Measurements from ENCODE around the gene CLMN. TPM values are rescaled to one million over a fixed set of nuclear protein-coding genes. Genes with fewer than 3 reads are reported as not detected.

Gene CLMN
- polyA plus RNA-seq, 3 donors = 22.0 to 33.7 (median 23.2) TPM

DNA sequence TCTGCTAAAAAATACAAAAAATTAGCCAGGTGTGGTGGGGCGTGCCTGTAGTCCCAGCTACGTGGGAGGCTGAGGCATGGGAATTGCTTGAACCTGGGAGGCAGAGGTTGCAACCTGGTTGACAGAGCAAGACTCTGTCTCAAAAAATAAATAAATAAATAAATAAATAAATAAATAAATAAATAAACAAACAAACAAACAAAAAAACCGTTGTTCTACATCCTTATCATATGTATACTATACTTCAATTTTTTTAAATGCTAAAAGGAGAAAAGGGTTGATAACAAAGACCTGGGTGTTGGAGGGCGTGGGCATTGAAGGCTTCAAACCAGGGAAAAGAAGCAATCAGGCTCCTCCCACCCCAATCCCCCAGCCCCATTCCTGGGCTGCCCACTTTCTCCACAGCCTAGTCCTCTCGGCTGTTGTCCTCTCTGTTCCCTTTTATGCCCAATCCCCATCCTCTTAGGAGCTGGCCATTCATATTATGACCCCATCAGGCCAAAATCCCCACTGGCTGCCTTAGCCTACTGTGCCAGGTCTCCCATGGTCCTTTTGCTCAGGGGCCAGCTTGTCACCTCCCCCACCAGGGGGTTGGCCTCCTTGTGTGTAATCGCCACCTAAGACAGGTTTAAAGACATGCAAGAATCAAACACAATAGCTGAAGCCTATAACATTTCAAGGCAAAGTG, 30.2 kb downstream of the CLMN start:
- no peaks in the 10 kb centered on the region for H3K9me3 ChIP-seq (replicated peaks in 1 of 2; ENCODE audit: control insufficient read depth in 1 of 2, insufficient read depth in 1 of 2, low read length in 2 of 2)
- Mint-ChIP-seq H3K27me3 (ENCODE audit: low read depth in 3 of 3) (peaks cover 3 to 6% (median 6%) of the 10 kb centered on the region in 3 donors), H3K27ac (no peak overlapping the region), H3K4me3 (no peak overlapping the region), H3K4me1 (peaks cover 21% of the 10 kb centered on the region), H3K9me3 (peaks cover 0 to 6% (median 3%) of the 10 kb centered on the region in 7 donors), H3K36me3 (peaks cover 14 to 20% of the 10 kb centered on the region in 2 donors)
- H3K4me3 ChIP-seq (replicated peaks in 1 of 3; ENCODE audit: low read depth in 2 of 3, low read length in 3 of 3) = no peak overlapping the region
- no peak overlapping the region for H3K9ac ChIP-seq (ENCODE audit: insufficient read depth, low read length, poor library complexity, severe bottlenecking)
- TF ChIP-seq CTCF (IDR thresholded peaks at IDR 0.05) = no peak
- H3K4me2 ChIP-seq (replicated peaks; ENCODE audit: extremely low read depth, low read length, poor library complexity, severe bottlenecking) = no peak overlapping the region
- no peak overlapping the region for H2AFZ ChIP-seq (ENCODE audit: insufficient read depth, low read depth, low read length, poor library complexity, severe bottlenecking)
- 100% methylated on average over 1 of the region's 6 CpGs for WGBS (ENCODE audit: insufficient coverage)
- no peaks in the 10 kb centered on the region for H3K79me2 ChIP-seq (ENCODE audit: insufficient read depth, low read length)
- peaks cover 91% of the 10 kb centered on the region for H4K20me1 ChIP-seq (ENCODE audit: insufficient read depth, low read length)
- H3K27me3 ChIP-seq (ENCODE audit: control insufficient read depth in 2 of 2, insufficient read depth in 2 of 2, low read length in 2 of 2) = peaks cover 0 to 5% of the 10 kb centered on the region in 2 donors
- intact Hi-C loops (cut with micrococcal nuclease) = no loop called here
- peaks cover 13% of the 10 kb centered on the region in 2 donors for H3K4me1 ChIP-seq (ENCODE audit: control insufficient read depth in 1 of 2, insufficient read depth in 2 of 2, low read length in 2 of 2)
- no peak for DNase-seq
- no peaks in the 10 kb centered on the region for H3K36me3 ChIP-seq (replicated peaks in 1 of 2; ENCODE audit: control insufficient read depth in 1 of 2, insufficient read depth in 2 of 2, low read length in 2 of 2)
- H3K27ac ChIP-seq (ENCODE audit: low read depth in 1 of 2, low read length in 2 of 2) = no peak overlapping the region

- Histone ChIP-seq H3K4me1 (ENCODE audit: control insufficient read depth in 1 of 2, insufficient read depth in 2 of 2, low read length in 2 of 2) (peaks cover 13% of the 10 kb centered on the region in 2 donors), H3K27me3 (ENCODE audit: control insufficient read depth in 2 of 2, insufficient read depth in 2 of 2, low read length in 2 of 2) (peaks cover 0 to 5% of the 10 kb centered on the region in 2 donors), H3K27ac (ENCODE audit: low read depth in 1 of 2, low read length in 2 of 2) (no peak overlapping the region), H3K36me3 (replicated peaks in 1 of 2; ENCODE audit: control insufficient read depth in 1 of 2, insufficient read depth in 2 of 2, low read length in 2 of 2) (no peaks in the 10 kb centered on the region), H3K79me2 (ENCODE audit: insufficient read depth, low read length) (no peaks in the 10 kb centered on the region), H3K9ac (ENCODE audit: insufficient read depth, low read length, poor library complexity, severe bottlenecking) (no peak overlapping the region), H3K4me3 (replicated peaks in 1 of 3; ENCODE audit: low read depth in 2 of 3, low read length in 3 of 3) (no peak overlapping the region), H3K4me2 (replicated peaks; ENCODE audit: extremely low read depth, low read length, poor library complexity, severe bottlenecking) (no peak overlapping the region), H3K9me3 (replicated peaks in 1 of 2; ENCODE audit: control insufficient read depth in 1 of 2, insufficient read depth in 1 of 2, low read length in 2 of 2) (no peaks in the 10 kb centered on the region), H2AFZ (ENCODE audit: insufficient read depth, low read depth, low read length, poor library complexity, severe bottlenecking) (no peak overlapping the region), H4K20me1 (ENCODE audit: insufficient read depth, low read length) (peaks cover 87% of the 10 kb centered on the region)
- Mint-ChIP-seq H3K36me3 (peaks cover 14 to 16% of the 10 kb centered on the region in 2 donors), H3K27ac (no peak overlapping the region), H3K4me1 (peaks cover 18% of the 10 kb centered on the region), H3K9me3 (peaks cover 0 to 6% (median 3%) of the 10 kb centered on the region in 7 donors), H3K27me3 (ENCODE audit: low read depth in 3 of 3) (peaks cover 2 to 6% (median 2%) of the 10 kb centered on the region in 3 donors), H3K4me3 (no peak overlapping the region)
- no peak for TF ChIP-seq CTCF (IDR thresholded peaks at IDR 0.05)
- WGBS (ENCODE audit: insufficient coverage) = 100% methylated on average over 2 of the region's 5 CpGs
- intact Hi-C loops (cut with micrococcal nuclease) = no loop called here
- no peak for DNase-seq
Observed at GRCh38 chr14:95288672-95289322, 30.9 kb downstream of the CLMN start.
